ENCODE measurements around the gene OSM.

DNA sequence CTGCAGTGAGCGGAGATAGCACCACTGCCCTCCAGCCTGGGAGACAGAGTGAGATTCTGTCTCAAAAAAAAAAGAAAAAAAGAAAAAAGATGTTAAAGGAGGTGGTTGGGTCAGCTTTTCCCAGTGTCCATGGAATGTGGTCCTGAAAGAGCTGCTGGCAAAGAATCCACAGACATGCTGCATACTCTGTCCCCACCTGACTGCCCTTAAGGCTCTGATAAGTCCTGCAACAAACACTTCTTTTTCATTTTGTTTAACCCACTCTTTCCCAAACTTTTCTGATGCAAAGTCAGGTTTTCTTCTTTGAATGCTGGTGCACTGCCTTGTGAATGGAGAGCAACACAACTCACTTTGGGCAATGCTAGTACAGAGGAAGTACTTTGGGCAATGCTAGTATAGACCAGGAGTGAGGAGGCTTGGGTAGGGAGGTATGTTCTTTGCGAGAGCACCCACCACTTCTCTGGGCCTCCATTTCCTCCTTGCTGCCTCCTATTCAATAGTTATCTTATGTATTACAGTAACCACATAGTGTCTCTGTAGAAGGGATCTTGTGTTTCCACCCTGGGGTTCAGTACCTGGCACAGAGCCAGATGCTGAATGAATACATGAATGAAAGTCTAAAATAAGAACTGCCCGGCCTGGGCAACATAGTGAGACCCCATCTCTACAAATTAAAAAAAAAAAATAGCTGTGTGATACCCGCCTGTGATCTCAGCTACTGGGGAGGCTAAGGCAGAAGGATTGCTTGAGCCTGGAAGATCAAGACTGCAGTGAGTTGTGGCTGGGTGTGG lies 39.0 kb downstream of the OSM start:
- TF ChIP-seq EZH2 (IDR thresholded peaks at IDR 0.05; ENCODE audit: low read length), result no peak
- TF ChIP-seq, protein P1, sequence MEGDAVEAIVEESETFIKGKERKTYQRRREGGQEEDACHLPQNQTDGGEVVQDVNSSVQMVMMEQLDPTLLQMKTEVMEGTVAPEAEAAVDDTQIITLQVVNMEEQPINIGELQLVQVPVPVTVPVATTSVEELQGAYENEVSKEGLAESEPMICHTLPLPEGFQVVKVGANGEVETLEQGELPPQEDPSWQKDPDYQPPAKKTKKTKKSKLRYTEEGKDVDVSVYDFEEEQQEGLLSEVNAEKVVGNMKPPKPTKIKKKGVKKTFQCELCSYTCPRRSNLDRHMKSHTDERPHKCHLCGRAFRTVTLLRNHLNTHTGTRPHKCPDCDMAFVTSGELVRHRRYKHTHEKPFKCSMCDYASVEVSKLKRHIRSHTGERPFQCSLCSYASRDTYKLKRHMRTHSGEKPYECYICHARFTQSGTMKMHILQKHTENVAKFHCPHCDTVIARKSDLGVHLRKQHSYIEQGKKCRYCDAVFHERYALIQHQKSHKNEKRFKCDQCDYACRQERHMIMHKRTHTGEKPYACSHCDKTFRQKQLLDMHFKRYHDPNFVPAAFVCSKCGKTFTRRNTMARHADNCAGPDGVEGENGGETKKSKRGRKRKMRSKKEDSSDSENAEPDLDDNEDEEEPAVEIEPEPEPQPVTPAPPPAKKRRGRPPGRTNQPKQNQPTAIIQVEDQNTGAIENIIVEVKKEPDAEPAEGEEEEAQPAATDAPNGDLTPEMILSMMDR (optimal IDR thresholded peaks at IDR 0.05 in 1 of 3, IDR thresholded peaks at IDR 0.05 in 1 of 3, conservative IDR thresholded peaks at IDR 0.05 in 1 of 3; ENCODE audit: extremely low read depth in 1 of 3, insufficient read depth in 2 of 3, low read length in 3 of 3), result no peak
